ENCODE data around the gene CNGB1. TPM values are rescaled to one million over a fixed set of nuclear protein-coding genes. Genes with fewer than 3 reads are reported as not detected.
A peak's percentile ranks its signal among the peaks of the same experiment; 100 is the strongest.

Gene CNGB1
- total and polyA plus RNA-seq, 2 donors (not counting 1 experiment from before 2014, with no cell fraction given) = not detected

DNA sequence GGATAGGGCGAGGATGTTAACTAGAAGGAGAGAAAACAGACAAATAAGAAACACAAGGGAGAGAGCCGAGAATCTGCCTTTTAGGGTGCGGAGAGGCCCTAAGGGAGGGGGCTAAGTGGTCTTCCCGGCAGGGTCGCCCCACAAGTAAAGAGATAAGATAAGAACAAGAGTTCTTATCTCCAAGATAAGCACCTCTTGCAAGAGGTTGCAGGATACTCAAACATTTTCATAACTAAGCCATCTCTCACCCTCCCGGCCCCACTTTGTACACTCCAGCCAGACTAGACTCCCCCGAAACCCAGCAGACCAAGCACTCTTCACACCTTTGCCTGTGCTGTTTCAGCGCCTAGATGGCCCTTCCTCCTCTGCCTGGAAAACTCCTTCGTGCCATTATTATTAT is 15.3 kb upstream of the CNGB1 start:
- no peak overlapping the region for H3K4me3 ChIP-seq (replicated peaks in 1 of 4; ENCODE audit: control extremely low read depth in 1 of 4, insufficient read depth in 1 of 4, low read depth in 3 of 4, low read length in 4 of 4)
- H3K4me2 ChIP-seq (ENCODE audit: extremely low read depth, insufficient read depth, low read length) = no peak overlapping the region
- no peaks in the 10 kb centered on the region for H4K20me1 ChIP-seq (ENCODE audit: control insufficient read depth, extremely low read depth, insufficient read depth, low read length)
- H2AFZ ChIP-seq (ENCODE audit: low read length) = no peak overlapping the region
- TF ChIP-seq EZH2 (IDR thresholded peaks at IDR 0.05; ENCODE audit: low read length, missing control alignments) = no peak
- TF ChIP-seq, protein P1, sequence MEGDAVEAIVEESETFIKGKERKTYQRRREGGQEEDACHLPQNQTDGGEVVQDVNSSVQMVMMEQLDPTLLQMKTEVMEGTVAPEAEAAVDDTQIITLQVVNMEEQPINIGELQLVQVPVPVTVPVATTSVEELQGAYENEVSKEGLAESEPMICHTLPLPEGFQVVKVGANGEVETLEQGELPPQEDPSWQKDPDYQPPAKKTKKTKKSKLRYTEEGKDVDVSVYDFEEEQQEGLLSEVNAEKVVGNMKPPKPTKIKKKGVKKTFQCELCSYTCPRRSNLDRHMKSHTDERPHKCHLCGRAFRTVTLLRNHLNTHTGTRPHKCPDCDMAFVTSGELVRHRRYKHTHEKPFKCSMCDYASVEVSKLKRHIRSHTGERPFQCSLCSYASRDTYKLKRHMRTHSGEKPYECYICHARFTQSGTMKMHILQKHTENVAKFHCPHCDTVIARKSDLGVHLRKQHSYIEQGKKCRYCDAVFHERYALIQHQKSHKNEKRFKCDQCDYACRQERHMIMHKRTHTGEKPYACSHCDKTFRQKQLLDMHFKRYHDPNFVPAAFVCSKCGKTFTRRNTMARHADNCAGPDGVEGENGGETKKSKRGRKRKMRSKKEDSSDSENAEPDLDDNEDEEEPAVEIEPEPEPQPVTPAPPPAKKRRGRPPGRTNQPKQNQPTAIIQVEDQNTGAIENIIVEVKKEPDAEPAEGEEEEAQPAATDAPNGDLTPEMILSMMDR (conservative IDR thresholded peaks at IDR 0.05 in 1 of 2, IDR thresholded peaks at IDR 0.05 in 1 of 2; ENCODE audit: low read depth in 1 of 2, low read length in 2 of 2) = no peak
- no peak overlapping the region for H3K9ac ChIP-seq (ENCODE audit: insufficient read depth, low read length)
- no peaks in the 10 kb centered on the region for H3K9me3 ChIP-seq (ENCODE audit: control insufficient read depth, insufficient read depth, low read depth, low read length)
- H3K79me2 ChIP-seq (ENCODE audit: control insufficient read depth, insufficient read depth, low read length) = no peaks in the 10 kb centered on the region
- H3K27me3 ChIP-seq (ENCODE audit: control insufficient read depth, insufficient read depth, low read length) = peaks cover 9% of the 10 kb centered on the region
- H3K4me1 ChIP-seq (ENCODE audit: control insufficient read depth, extremely low read depth, insufficient read depth, low read length) = no peaks in the 10 kb centered on the region
- H3K27ac ChIP-seq (ENCODE audit: insufficient read depth, low read length) = no peak overlapping the region
- H3K36me3 ChIP-seq (ENCODE audit: control insufficient read depth, insufficient read depth, low read length) = no peaks in the 10 kb centered on the region
- no peak for DNase-seq (ENCODE audit: low read depth in 2 of 2)

DNA sequence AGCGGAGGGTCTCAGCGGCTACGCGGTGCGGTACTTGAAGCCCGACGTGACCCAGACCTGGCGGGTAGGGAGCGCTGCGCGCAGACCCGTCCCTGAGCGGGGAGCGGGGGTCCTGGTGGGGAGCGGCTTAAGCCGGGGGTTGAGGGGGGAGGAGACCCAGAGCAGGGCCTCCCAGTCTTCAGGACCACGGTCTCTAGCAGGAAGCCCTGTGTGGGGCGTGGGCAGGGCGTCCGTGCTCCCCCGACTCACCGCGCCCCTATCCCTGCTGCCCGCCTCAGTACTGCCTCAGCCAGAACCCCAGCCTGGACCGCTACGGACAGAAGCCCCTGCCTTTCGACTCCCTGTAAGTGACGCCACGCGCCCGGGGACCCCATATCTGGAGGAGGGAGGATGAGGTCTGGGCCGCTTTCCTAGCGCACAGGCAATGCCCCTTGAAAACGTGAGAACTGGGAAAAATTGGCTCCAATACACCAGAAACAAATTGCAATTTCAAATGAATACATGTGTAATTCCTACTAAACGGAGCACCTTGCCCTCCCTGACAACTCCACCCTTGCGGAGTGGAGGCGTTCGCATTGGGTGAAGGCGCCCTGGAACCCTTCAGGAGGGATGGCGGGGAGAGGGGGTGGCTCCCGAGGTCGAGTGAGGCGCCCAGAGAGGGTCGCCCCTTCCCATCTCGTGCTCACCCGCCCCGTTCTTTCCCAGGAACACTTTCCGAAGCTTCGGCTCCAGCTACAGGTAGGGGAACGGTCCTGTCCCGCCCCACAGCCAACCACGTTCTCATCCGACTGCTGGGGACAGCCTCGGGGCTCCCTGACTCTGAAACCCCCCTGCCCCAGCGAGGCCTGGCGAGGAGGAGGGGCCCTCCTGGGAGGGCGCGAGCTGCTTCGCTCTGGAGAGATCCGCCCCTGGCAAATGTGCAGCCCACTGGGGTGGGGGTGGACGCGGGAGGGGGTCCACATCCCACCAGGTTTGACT is 14.6 kb upstream of the CNGB1 start:
- Histone ChIP-seq H2AFZ (ENCODE audit: low read length) (no peak overlapping the region), H3K4me2 (ENCODE audit: extremely low read depth, insufficient read depth, low read length) (peak overlapping the region; percentile 51), H3K27me3 (ENCODE audit: control insufficient read depth, insufficient read depth, low read length) (peaks cover 9% of the 10 kb centered on the region), H3K79me2 (ENCODE audit: control insufficient read depth, insufficient read depth, low read length) (no peaks in the 10 kb centered on the region), H3K27ac (ENCODE audit: insufficient read depth, low read length) (no peak overlapping the region), H3K9me3 (ENCODE audit: control insufficient read depth, insufficient read depth, low read depth, low read length) (no peaks in the 10 kb centered on the region), H3K9ac (ENCODE audit: insufficient read depth, low read length) (no peak overlapping the region), H3K36me3 (ENCODE audit: control insufficient read depth, insufficient read depth, low read length) (no peaks in the 10 kb centered on the region), H3K4me3 (replicated peaks in 1 of 4; ENCODE audit: control extremely low read depth in 1 of 4, insufficient read depth in 1 of 4, low read depth in 3 of 4, low read length in 4 of 4) (peak overlapping the region in 3 of 4 experiments; percentile 19 to 48 (median 25)), H3K4me1 (ENCODE audit: control insufficient read depth, extremely low read depth, insufficient read depth, low read length) (no peaks in the 10 kb centered on the region), H4K20me1 (ENCODE audit: control insufficient read depth, extremely low read depth, insufficient read depth, low read length) (no peaks in the 10 kb centered on the region)
- no peak for DNase-seq (ENCODE audit: low read depth in 2 of 2)
- TF ChIP-seq, protein P1 (conservative IDR thresholded peaks at IDR 0.05 in 1 of 2, IDR thresholded peaks at IDR 0.05 in 1 of 2; ENCODE audit: low read depth in 1 of 2, low read length in 2 of 2) = no peak
- peak; percentile 84 for TF ChIP-seq EZH2 (IDR thresholded peaks at IDR 0.05; ENCODE audit: low read length, missing control alignments)

DNA sequence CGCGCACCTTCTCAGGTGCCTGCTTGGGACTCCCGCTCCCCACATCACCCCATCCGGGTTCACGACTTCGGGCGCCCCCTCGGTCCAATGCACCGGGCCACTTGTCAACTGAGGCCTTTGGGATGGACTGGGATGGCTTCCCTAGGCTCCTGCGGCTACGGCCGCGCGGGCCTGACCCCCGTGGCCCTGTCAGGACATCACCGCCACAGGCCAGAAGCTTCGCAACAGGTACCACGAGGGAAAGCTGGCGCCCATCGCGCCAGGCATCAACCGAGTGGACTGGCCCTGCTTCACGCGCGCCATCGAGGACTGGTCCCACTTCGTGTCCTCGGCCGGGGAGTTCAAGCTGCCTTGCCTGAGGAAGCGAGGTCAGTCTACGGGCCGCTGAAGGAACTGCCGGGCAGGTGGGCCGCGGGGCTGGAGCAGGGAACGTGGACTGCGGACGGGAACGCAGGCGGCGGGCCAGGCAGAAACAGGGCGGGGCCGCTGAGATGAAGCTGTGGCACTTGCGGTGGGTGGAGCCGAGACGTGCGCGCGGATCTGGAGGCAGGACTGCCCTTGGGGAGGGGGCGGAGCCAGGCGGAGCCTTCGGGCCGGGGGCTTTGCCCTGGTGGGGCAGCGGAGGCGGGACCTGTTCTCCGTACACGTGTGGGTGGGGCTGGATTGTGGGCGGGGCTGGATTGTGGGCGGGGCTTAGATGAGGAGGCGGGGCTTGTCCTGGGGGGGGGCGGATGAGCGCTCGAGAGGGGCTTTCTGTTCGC is 13.7 kb upstream of the CNGB1 start:
- H3K9me3 ChIP-seq (ENCODE audit: control insufficient read depth, insufficient read depth, low read depth, low read length) = no peaks in the 10 kb centered on the region
- H2AFZ ChIP-seq (ENCODE audit: low read length) = peak overlapping the region; percentile 58
- no peaks in the 10 kb centered on the region for H3K4me1 ChIP-seq (ENCODE audit: control insufficient read depth, extremely low read depth, insufficient read depth, low read length)
- no peaks in the 10 kb centered on the region for H4K20me1 ChIP-seq (ENCODE audit: control insufficient read depth, extremely low read depth, insufficient read depth, low read length)
- H3K36me3 ChIP-seq (ENCODE audit: control insufficient read depth, insufficient read depth, low read length) = no peaks in the 10 kb centered on the region
- peak; percentile 68 to 70 for DNase-seq (ENCODE audit: low read depth in 2 of 2)
- TF ChIP-seq, protein P1 (conservative IDR thresholded peaks at IDR 0.05 in 1 of 2, IDR thresholded peaks at IDR 0.05 in 1 of 2; ENCODE audit: low read depth in 1 of 2, low read length in 2 of 2) = no peak
- TF ChIP-seq EZH2 (IDR thresholded peaks at IDR 0.05; ENCODE audit: low read length, missing control alignments) = no peak
- H3K27me3 ChIP-seq (ENCODE audit: control insufficient read depth, insufficient read depth, low read length) = peaks cover 9% of the 10 kb centered on the region
- peak overlapping the region; percentile 89 for H3K4me2 ChIP-seq (ENCODE audit: extremely low read depth, insufficient read depth, low read length)
- H3K9ac ChIP-seq (ENCODE audit: insufficient read depth, low read length) = no peak overlapping the region
- no peak overlapping the region for H3K27ac ChIP-seq (ENCODE audit: insufficient read depth, low read length)
- H3K79me2 ChIP-seq (ENCODE audit: control insufficient read depth, insufficient read depth, low read length) = no peaks in the 10 kb centered on the region
- peak overlapping the region; percentile 19 to 48 (median 28) for H3K4me3 ChIP-seq (replicated peaks in 1 of 4; ENCODE audit: control extremely low read depth in 1 of 4, insufficient read depth in 1 of 4, low read depth in 3 of 4, low read length in 4 of 4)

Data from fibroblast of lung (primary cell).